Measurements from ENCODE around the gene FAM222B.

FAM222B gene

DNA sequence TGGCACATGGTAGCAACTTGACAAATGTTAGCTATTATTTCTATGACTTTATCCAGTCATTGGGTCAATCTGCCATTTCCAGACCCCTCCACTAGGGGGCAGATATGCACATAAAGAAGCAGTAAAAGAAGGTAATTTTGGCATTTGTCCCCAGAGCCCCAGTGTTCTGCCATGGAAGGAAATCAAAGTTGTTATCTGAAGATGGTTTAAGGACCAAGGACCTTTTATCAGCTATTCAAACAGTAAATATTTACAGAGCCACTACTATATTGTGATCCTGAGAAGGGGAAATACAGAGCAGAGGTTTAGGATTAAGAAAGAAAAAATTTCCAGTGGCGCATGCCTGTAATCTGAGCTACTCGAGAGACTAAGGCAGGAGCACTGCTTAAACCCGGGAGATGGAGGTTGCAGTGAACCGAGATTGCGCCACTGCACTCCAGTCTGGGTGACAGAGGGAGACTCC is 78.8 kb downstream of the FAM222B start:
- DNase-seq = peak; percentile 66 to 75

DNA sequence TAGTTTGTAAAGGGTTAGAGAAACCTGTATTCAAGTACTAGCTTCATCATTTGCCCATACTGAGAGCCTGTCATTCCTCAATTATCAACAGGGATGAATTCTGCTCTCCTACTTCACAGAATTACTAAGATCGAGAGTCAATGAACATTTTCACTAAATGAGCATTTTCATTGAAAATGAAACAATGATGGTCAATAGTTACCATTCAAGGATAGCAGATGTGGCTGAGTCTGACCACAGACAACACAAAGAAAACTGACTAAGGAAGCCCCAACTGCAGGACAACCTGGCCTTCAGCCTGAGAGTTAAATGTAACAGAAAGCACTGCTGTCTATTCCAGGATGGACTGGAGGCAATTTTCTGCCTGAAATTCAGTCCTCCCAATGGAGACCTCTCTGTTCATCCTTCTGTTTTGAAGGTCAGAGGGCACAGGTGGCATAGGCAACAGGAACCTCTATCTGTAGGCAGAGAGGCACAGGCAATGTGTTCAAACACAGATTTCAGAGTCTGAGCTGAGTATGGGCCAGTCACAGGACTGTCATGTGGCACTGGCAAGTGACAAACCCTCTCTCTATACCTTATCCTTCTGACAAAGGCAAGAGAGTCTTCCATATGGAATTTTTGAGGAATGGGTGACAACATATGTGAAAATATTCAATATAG is 79.3 kb downstream of the FAM222B start:
- no peak for DNase-seq

DNA sequence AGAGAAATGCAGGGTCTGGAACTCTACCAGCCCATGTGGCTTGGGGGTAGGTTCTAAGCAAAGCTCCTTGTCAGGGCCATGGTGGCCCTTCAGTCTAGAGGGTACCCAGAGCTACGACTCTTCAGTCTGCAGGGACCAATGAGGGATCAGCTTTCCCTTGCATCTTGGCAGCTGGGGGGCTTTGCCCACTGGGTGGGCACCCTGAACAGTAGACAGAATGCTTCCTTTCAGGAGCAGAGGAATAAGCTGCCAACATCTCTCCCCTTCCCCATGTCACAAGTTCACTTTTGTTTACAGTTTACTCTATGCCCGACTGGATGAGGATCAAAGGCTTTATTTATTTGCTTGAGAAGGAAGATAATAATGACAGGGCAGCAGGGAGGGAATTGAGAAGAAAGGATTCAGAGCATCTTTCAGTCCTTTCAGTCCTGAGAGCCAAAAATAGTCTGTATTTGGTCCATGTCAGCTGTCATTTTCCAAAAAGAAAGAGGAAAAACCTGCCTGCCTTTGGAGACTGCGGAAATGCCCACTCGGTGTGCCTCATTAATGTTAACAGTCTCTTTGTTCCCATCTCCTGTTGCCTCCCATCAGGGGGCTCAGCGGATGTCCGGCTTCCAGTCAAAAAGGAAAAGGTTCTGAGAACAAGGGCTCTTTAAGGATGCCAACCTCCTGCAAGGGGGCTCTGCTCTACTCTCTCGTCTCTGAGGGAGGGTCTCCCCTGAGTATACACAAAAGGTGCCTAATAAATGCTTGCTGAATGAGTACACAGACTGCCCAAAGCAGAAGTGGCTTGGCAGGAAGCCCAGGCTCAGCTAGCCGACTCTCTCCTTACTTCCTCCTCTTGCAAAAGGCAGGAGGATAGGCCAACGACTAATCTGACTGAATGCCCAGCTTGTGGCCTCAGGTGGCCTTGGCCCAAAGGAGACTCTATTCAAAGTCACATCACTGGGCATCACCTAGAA is 81.7 kb downstream of the FAM222B start:
- DNase-seq = no peak

DNA sequence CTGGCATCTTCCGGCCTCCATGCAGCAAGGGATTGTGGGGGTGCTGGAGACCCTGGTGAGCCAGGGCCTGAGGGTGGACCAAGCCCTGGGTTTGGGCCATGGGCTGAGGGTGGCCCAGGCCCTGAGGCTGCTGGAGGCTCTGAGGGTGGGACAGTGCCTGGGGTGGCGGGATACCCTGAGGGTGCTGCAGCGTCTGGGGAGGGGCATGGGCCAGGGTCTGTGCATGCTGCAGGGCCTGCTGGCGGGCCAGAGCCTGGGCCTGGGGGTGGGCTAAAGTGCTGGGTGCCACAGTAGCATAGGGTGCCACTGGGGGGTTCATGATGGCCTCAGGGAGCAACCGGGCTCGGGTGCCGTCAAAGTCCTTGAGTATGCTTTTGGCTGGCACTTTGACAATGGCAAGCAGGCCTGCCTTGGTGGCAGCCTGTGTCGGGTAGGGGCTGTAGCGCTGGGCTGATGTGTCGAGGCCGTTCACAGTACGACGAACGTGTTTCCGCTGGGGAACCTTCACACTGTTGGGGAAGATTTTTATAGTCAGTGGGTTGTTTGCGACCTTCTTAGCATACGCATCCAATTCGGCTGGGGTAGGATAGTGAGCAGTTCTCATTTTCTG is 83.2 kb downstream of the FAM222B start:
- DNase-seq = no peak

DNA sequence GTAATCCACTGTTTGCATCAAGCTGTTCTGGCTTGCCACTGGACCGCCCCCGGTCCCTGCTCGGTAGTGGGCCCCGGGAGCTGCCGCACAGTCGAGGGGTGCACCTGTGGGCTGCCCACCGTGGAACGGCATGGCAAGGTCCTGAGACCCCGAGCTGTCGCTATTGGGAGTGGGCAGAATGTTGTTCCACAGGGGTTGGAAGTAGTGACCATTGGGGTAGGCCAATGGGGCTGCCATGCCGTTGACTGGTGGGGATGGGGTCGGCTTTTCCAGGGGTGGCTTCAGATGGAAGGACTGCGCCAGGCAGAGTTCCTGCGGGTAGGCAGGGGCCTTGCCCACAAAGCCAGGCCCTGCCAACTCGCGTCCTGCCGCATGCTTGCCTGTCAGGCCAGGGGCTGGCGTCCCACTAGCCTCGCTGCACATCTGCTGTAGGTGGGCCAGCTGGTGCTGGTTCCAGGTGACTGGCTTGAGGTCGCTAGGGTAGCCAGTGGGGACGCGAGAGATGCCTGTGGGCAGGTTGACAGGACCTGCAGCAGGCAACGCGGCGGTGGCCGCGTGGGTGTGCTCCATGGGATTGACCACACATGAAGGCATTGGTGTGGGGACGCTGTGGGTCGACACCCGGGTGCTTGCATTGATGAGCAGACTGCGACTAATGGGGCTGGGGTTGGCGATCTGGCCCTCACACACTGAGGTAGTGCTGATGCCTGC is 84.0 kb downstream of the FAM222B start:
- no peak for DNase-seq

DNA sequence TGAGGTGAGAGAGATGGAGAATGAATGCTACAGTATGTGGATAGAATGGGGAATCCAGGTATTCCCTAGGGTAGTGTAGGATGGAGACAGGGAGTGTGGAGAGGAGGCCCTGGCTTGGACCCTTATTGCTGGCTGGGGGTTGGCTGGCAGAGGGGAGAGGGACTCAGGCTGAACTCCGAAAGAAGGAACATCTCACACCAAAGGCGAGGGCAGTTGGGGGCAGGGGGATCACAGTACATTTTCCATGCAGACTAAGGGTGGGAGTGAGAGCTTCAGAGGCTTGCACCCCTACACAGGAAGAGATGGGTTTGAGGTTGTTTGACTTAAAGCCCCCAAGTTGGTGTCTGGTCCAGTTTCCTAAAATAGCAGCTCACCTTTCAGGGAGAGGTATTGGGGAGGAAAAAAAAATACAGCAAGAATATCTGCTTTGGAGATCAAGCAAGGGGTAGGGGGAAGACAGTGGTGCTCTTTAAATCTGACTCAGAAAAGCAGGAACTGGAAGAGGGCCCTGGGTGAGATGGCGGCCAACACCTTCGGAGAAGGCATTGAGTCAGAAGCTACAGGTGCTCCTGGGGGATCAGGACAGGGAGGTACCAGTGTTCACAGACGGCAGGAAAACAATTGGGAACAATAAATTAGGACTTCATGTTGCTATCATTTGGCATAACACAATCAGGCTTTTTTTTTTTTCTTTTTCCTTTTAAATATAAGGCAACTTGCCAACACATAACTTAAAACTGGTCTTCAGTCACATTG is 86.4 kb downstream of the FAM222B start:
- DNase-seq = no peak

DNA sequence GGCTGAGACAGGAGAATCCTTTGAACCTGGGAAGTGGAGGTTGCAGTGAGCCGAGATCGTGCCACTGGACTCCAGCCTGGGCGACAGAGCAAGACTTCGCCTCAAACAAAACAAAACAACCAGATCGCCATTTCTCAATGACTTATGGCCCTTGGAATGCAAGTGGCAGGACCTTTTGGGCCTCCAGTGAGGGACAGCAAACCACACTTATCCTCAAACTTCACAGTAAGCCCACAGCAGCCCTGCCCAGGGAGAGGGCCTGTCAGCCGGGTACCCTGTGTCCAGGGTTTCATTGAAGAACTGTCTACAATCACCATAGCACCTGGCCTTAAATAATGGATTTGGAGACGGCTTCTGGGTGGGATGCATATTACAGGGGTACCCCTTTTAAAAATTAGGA is 87.1 kb downstream of the FAM222B start:
- DNase-seq = no peak

DNA sequence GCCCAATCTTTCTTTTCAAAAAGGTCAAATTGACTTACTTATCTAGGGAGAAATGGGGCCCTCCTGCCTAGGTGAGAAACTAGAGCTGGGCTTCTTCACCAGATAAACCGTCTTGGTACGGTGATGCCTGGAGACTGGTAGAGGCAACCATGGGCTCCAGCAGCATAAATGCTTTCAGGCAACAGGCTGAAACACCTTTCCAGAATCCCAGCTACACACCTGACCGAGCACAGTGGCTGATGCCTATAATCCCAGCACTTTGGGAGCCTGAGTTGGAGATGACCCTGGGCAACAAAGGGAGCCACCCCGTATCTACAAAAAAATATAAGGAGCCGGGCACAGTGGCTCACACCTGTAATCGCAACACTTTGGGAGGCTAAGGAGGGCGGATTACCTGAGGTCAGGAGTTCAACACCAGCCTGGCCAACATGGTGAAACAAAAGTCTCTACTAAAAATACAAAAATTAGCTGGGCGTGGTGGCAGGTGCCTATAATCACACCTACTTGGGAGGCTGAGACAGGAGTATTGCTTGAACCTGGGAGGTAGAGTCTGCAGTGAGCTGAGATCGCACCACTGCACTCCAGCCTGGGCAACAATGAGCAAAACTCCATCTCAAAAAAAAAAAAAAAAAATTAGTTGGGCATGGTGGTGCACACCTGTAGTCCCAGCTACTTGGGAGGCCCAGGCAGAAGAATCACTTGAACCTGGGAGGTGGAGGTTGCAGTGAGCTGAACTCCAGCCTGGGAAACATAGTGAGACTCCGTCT is 90.8 kb downstream of the FAM222B start:
- no peak for DNase-seq

DNA sequence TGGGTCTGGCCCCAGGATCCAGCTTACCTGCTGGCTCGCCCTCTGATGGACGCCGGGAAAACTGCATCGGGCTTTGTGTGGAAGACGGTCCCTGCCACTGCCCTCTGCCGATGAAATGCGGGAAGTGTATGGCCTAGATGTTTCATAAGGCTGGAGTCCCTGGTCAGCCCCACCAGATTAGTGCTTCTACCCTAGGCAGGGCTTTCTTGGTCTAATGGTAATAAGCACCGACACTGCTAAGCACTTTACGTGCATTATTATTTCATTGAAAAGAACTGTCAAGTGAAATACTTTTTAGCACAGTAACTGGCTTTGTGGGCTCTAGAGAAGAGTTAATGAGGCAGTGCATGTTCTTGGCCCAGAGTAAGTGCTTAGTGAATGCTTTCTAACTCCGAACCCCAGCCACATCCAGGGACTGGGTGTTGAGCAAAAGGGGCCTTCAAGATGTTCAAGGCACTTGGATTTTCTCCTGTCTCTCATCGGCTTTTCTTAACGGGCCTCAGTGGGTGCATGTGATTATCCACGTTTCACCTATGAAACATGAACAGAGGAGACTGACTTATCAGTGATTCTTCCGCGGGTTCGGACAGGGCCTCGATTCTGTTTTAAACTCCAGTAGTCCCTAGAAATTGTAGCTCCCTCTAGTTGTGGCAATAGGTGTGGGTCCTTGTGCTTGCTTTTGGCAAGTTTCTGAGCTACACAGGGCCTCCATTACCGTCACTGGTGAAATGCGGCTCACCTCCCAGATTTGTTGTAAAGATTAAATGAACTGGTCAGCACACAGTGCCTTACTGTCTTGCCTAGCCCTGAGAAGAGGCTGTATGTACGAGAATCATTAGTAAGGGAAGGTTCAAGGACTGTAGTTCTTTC is 92.2 kb downstream of the FAM222B start:
- DNase-seq = peak; percentile 87 to 90

DNA sequence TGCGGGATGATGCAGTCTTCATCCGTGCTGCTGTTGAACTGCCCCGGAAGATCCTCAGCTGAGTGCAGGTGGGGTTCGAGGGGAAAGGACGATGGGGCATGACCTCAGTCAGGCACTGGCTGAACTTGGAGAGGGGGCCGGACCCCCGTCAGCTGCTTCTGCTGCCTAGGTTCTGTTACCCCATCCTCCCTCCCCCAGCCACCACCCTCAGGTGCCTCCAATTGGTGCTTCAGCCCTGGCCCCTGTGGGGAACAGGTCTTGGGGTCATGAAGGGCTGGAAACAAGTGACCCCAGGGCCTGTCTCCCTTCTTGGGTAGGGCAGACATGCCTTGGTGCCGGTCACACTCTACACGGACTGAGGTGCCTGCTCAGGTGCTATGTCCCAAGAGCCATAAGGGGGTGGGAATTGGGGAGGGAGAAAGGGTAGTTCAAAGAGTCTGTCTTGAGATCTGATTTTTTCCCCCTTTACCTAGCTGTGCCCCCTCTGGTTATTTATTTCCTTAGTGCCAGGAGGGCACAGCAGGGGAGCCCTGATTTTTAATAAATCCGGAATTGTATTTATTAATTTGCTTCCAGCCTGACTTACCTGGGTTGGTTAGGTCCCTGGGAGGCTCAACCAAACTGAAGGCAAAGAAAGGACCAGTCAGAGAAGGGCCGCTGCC is 92.9 kb downstream of the FAM222B start:
- no peak for DNase-seq

DNA sequence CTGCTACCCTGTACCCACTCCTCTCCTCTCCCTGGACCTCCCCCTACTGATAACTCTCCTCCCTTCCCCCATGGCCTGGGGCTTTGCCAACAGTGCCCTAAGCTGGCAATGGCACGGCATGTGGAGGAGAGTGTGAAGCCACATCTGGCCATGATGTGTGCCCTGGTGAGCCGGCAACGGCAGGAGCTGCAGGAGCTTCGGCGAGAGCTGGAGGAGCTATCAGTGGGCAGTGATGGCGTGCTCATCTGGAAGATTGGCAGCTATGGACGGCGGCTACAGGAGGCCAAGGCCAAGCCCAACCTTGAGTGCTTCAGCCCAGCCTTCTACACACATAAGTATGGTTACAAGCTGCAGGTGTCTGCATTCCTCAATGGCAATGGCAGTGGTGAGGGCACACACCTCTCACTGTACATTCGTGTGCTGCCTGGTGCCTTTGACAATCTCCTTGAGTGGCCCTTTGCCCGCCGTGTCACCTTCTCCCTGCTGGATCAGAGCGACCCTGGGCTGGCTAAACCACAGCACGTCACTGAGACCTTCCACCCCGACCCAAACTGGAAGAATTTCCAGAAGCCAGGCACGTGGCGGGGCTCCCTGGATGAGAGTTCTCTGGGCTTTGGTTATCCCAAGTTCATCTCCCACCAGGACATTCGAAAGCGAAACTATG is 93.6 kb downstream of the FAM222B start:
- no peak for DNase-seq

DNA sequence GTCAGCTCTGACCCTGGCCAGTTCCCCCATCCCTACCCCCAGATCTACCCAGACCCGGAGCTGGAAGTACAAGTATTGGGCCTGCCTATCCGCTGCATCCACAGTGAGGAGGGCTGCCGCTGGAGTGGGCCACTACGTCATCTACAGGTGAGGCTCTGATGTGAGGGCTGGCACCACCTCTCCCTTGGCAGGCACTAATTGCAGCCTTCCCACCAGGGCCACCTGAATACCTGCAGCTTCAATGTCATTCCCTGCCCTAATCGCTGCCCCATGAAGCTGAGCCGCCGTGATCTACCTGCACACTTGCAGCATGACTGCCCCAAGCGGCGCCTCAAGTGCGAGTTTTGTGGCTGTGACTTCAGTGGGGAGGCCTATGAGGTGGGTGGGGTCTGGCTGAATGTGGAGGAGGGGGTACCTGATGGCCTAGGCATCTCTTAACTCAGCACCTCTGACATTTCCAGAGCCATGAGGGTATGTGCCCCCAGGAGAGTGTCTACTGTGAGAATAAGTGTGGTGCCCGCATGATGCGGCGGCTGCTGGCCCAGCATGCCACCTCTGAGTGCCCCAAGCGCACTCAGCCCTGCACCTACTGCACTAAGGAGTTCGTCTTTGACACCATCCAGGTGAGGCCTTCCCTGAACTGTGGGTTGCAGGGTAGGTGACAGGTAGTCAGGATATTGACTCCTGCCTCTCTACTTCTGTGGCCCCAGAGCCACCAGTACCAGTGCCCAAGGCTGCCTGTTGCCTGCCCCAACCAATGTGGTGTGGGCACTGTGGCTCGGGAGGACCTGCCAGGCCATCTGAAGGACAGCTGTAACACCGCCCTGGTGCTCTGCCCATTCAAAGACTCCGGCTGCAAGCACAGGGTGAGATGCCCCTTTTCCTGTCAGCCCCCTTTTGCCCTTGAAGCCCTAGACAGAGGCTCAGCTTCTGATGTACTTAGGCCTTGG is 94.5 kb downstream of the FAM222B start:
- DNase-seq = no peak

DNA sequence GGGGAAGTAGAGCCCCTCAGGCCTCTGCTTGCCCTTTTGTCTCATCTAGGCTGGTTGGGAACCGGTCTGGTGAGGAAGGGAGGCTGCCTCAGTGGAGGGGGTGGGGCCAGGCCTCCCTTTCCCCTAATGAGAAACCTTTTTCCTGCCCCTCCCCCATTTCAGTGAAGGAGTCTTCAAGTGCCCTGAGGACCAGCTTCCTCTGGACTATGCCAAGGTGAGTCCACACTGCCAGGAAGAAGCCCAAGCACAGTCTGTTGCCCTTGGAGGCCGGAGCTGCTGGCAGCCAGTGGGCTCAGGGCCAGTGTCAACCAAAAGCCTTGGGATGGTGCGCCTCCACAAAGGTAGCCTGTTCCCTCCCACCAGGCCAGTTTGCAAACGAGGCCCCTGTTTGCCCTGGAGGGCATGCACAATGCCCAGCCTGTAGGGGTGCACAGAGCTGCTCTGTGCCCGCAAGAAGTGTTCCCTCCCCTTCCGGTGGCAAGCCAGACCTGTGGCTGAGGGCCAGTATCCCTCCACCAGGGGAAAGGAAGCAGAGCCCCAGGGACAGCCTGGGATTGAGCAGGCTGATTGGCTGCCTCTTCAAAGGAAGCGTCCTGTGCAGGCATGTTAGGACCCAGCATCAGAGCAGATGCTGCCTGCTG is 95.4 kb downstream of the FAM222B start:
- no peak for DNase-seq

DNA sequence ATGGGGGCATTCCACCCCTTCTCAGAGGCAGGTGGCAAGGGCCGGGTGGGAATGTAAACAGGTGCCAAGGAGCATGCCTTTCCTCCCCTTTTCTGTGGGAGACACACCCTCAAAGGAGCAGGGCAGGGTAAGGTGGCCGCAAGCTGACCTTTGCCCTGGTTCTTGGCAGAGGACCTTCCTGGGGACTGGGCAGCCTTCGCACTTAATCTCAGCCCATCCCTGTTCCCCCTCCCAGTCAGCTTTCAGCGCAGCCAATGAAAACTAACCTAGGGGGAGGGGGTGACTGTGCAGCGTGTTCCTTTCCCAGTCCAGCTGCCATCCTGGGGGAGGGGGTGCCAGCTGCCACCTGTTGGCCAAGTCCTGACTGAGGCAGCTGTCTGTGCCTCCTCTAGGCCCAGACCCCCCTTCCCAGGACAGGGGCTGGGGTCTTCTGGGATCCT is 96.0 kb downstream of the FAM222B start:
- no peak for DNase-seq

DNA sequence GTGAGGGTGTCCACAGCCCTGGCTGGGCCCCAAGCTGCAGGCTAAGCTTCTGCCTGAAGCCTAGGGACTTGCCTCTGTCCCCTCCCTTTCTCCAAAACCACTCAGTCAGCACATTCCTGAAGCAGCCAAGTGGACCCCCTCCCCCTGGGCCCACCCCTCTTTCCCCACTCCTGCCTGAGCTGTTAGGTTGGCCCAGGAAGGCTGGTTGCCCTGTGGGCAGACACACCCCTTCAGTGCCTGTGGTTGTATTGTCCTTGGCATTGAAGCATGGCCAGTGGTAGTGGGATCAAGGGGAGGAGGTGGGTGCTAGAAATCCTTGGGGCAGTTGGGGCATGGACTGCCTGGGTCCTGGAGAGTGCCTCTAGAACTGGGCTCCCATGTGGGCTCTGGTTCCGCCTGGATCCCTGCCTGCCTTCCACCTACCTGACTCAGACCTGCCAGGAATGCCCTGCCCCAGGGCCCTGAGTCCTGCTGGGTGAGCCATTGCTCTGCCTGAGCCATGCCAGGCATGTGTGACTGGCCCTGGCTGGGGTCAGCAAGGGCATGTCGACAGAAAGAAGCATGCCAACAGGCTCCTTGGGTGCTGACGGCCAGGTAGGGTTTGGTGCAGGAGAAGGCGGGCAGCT is 96.7 kb downstream of the FAM222B start:
- DNase-seq = no peak

DNA sequence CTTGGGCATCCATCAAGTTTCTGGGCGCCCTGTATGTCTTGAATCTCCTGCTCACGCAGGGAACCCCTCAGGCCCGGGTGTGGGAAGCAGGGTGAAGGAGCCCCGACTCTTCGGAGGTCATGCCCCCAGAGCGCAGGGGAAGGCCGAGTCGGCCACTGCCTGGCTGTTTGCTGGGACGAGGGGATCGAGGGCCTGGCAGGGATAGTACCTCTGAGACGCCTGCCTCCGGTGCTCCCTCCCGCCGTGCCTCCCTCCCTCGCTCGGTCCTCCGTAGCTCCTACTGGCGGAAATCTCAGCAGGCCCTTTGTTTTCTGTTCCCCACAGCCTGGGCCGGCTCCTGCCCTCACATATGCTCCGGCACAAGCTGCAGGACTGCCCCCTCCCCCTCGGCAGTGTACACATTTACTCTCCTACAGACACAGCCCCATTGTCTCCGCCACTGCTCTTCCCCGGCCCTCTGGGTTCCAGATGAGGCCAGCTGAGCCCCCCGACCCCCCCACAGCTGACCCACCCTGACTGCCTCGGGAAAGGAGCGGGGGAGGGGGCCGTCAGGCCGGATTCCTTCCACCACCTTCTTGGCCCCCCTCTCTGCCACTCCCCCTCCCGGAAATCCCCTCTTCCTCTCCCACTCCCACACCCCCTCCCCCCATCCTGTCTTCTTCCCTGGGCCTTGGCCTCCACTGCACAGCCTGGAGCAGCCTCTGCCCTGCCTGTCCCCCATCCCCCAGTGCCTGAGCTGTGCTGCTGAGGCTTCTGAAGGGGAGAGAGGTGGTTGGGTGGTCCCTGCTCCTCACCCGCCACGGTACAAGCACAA is 97.4 kb downstream of the FAM222B start:
- no peak for DNase-seq
